Activated T-cell treated with anti-CD3 and anti-CD28 coated beads for 4 hours (primary cell): ENCODE measurements around the gene PHOX2A.
"Not testable (repeated sequence)": the region's sequence is repeated elsewhere in the genome, so short reads cannot be mapped to it uniquely, and the experiment has no call there.

Experiments used
- DNase-seq: peaks from one replicate; pipeline ENCODE4 v3.0.0-alpha.2; 2020

The PHOX2A gene

GRCh38 chr11:72244060-72244360 is at the start of gene PHOX2A:
Gene PHOX2A, minus strand, starts transcription at chr11:72244176. Its CDS starts 172 bp downstream, at chr11:72244004.
- no peak for DNase-seq

GRCh38 chr11:72293391-72293790 is 49.4 kb upstream of the PHOX2A start:
- DNase-seq = no peak

- no peak for DNase-seq
These were observed 48.3 kb upstream of the PHOX2A start for GRCh38 chr11:72292106-72292785.

- DNase-seq = not testable (repeated sequence)
These were observed 46.8 kb upstream of the PHOX2A start for GRCh38 chr11:72290741-72291140.

- no peak for DNase-seq
These were observed 43.3 kb upstream of the PHOX2A start for GRCh38 chr11:72287293-72287692.

GRCh38 chr11:72283947-72284346 is 40.0 kb upstream of the PHOX2A start:
- no peak for DNase-seq

GRCh38 chr11:72280726-72281315 is 36.8 kb upstream of the PHOX2A start:
- no peak for DNase-seq

GRCh38 chr11:72280037-72280436 is 36.1 kb upstream of the PHOX2A start:
- no peak for DNase-seq

- no peak for DNase-seq
These were observed 34.9 kb upstream of the PHOX2A start for GRCh38 chr11:72278905-72279304.

GRCh38 chr11:72274435-72274834 is 30.5 kb upstream of the PHOX2A start:
- no peak for DNase-seq

- DNase-seq = no peak
These were observed 28.0 kb upstream of the PHOX2A start for GRCh38 chr11:72271980-72272379.

- no peak for DNase-seq
These were observed 24.1 kb upstream of the PHOX2A start for GRCh38 chr11:72267956-72268617.

- not testable (repeated sequence) for DNase-seq
These were observed 23.0 kb upstream of the PHOX2A start for GRCh38 chr11:72266960-72267359.

GRCh38 chr11:72265951-72266350 is 22.0 kb upstream of the PHOX2A start:
- DNase-seq = no peak

- no peak for DNase-seq
These were observed 19.4 kb upstream of the PHOX2A start for GRCh38 chr11:72263361-72263760.

- no peak for DNase-seq
These were observed 16.6 kb upstream of the PHOX2A start for GRCh38 chr11:72260574-72260973.

GRCh38 chr11:72259490-72259889 is 15.5 kb upstream of the PHOX2A start:
- DNase-seq = no peak

- no peak for DNase-seq
These were observed 13.6 kb upstream of the PHOX2A start for GRCh38 chr11:72257570-72257969.

- DNase-seq = no peak
These were observed 10.5 kb upstream of the PHOX2A start for GRCh38 chr11:72254299-72254993.

- no peak for DNase-seq
These were observed 9.4 kb upstream of the PHOX2A start for GRCh38 chr11:72253392-72253791.

GRCh38 chr11:72251614-72252013 is 7.6 kb upstream of the PHOX2A start:
- no peak for DNase-seq

GRCh38 chr11:72250661-72251464 is 6.9 kb upstream of the PHOX2A start:
- DNase-seq = no peak

GRCh38 chr11:72249961-72250360 is 6.0 kb upstream of the PHOX2A start:
- no peak for DNase-seq
